Liver (tissue), 3 donors: ENCODE results near the gene PLGLB1.
"Not testable (repeated sequence)": the region's sequence is repeated elsewhere in the genome, so short reads cannot be mapped to it uniquely, and the experiment has no call there.

Experiments
- CTCF ChIP-seq: fragments of 150-350 bp; IDR thresholded peaks from 2 replicates; pipeline ENCODE4 v1.5.1; 2017; ENCODE audit warnings: improper control_type of control experiment, low read depth, low read length; ENCODE audit not compliant: missing input control
- MAX ChIP-seq: IDR thresholded peaks from 2 replicates; pipeline ENCODE4 v1.6.1; 2016; ENCODE audit warnings: antibody characterized with exemption
- NR2F2 ChIP-seq: IDR thresholded peaks from 2 replicates; pipeline ENCODE4 v1.6.1; 2016; ENCODE audit warnings: antibody characterized with exemption
- RAD21 ChIP-seq, 2 donors: IDR thresholded peaks; 2 replicates each; pipeline ENCODE4 v1.6.1; 2016; ENCODE audit warnings: antibody characterized with exemption in 2 of 2, mild to moderate bottlenecking in 2 of 2
- REST ChIP-seq: IDR thresholded peaks from 2 replicates; pipeline ENCODE4 v1.6.1; 2016; ENCODE audit warnings: antibody characterized with exemption, mild to moderate bottlenecking
- RXRA ChIP-seq, 2 donors: IDR thresholded peaks; 2 replicates each; pipeline ENCODE4 v1.6.1; 2017 to 2018; ENCODE audit warnings: antibody characterized with exemption in 2 of 2, mild to moderate bottlenecking in 1 of 2
- ZBTB33 ChIP-seq: IDR thresholded peaks from 2 replicates; pipeline ENCODE4 v1.6.1; 2016; ENCODE audit warnings: antibody characterized with exemption
- donor health status: healthy.
- donor health status: healthy.

GRCh38 chr2:87026816-87027215, 5.2 kb upstream of the PLGLB1 start:
- not testable (repeated sequence) for TF ChIP-seq CTCF; NR2F2; RXRA (IDR thresholded peaks at IDR 0.05); REST; MAX; RAD21 (IDR thresholded peaks at IDR 0.05); ZBTB33
